ENCODE results near the gene SEC61A2. TPM values are rescaled to one million over a fixed set of nuclear protein-coding genes. Genes with fewer than 3 reads are reported as not detected.

The SEC61A2 gene
- polyA plus RNA-seq, 1 donor = 10.1 TPM

- H3K36me3 ChIP-seq (ENCODE audit: control insufficient read depth, insufficient read depth, low read length) = peaks cover 56% of the 10 kb centered on the region
- no peak overlapping the region for H3K27ac ChIP-seq (ENCODE audit: low read length)
- H3K4me1 ChIP-seq (ENCODE audit: control insufficient read depth, insufficient read depth, low read length) = no peaks in the 10 kb centered on the region
- no CpG with 5 or more reads among the region's 14 CpGs for WGBS (ENCODE audit: insufficient coverage, low lambda C conversion rate)
- H3K9me3 ChIP-seq (ENCODE audit: control insufficient read depth, low read depth, low read length) = no peaks in the 10 kb centered on the region
- DNase-seq = no peak
- no peak overlapping the region for H3K4me3 ChIP-seq (ENCODE audit: low read length)
- no peaks in the 10 kb centered on the region for H3K27me3 ChIP-seq (ENCODE audit: control insufficient read depth, insufficient read depth, low read length)
Measured at GRCh38 chr10:12107781-12108180, 21.7 kb upstream of the SEC61A2 start.

DNA sequence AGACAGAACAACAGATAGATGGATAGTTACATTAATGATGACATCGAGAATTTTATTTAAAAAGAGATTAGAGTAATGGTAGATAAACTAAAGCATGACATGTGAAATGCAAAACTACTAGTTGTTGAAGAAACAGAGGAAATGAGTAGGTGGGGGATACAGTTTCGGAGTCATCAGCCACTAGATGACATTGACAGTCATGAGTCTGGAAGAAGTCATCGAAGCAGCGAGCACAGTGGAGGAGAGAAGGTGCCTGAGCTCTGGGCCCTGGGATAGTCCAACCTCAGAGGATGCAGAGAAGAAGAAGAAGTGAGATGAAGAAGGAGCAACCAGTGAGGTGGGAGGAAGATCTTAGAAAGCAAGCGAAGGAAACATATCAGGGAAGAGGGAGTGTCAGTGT is 20.2 kb upstream of the SEC61A2 start:
- no peak for DNase-seq
- no peaks in the 10 kb centered on the region for H3K4me1 ChIP-seq (ENCODE audit: control insufficient read depth, insufficient read depth, low read length)
- no peak overlapping the region for H3K4me3 ChIP-seq (ENCODE audit: low read length)
- no peaks in the 10 kb centered on the region for H3K27me3 ChIP-seq (ENCODE audit: control insufficient read depth, insufficient read depth, low read length)
- H3K9me3 ChIP-seq (ENCODE audit: control insufficient read depth, low read depth, low read length) = no peaks in the 10 kb centered on the region
- H3K36me3 ChIP-seq (ENCODE audit: control insufficient read depth, insufficient read depth, low read length) = peaks cover 55% of the 10 kb centered on the region
- H3K27ac ChIP-seq (ENCODE audit: low read length) = no peak overlapping the region
- 100% methylated on average over 2 of the region's 5 CpGs for WGBS (ENCODE audit: insufficient coverage, low lambda C conversion rate)

DNA sequence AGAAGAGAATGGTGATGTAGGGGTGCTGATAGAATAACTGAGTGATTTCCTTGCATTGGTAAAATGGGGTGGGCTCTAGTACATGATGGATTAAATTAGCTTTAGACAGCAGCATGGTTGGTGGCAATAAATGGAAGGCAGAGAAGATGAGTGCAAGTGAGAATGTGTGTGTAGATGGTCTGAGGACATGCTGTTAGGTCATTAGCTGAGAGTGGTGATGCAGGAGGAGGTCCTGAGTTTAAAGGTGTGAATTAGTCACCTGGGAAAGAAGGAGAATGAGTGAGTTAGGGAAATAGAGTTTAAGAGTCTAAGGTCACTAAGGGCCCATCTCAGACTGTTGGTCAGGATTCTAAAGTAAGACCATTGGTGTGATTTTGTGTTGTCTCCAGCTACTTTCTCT is 17.9 kb upstream of the SEC61A2 start:
- Histone ChIP-seq H3K4me1 (ENCODE audit: control insufficient read depth, insufficient read depth, low read length) (no peaks in the 10 kb centered on the region), H3K36me3 (ENCODE audit: control insufficient read depth, insufficient read depth, low read length) (peaks cover 44% of the 10 kb centered on the region), H3K27ac (ENCODE audit: low read length) (no peak overlapping the region), H3K4me3 (ENCODE audit: low read length) (no peak overlapping the region), H3K27me3 (ENCODE audit: control insufficient read depth, insufficient read depth, low read length) (no peaks in the 10 kb centered on the region), H3K9me3 (ENCODE audit: control insufficient read depth, low read depth, low read length) (no peaks in the 10 kb centered on the region)
- DNase-seq = no peak

DNA sequence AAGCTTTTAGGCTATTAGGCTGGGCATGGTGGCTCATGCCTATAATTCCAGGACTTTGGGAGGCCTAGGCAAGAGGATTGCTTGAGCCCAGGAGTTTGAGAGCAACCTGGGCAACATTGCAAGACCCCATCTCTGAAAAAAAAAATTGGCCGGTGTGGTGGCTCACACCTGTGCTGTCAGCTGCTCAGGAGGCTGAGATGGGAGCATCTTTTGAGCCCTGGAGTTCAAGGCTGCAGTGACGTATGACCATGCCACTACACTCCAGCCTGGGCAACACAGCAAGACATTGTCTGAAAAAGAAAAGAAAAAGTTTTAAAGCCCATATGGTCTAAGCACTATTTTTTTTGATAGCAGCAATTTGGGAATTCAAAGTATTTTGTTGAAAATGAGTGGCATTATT is 15.8 kb upstream of the SEC61A2 start:
- Histone ChIP-seq H3K27ac (ENCODE audit: low read length) (no peak overlapping the region), H3K27me3 (ENCODE audit: control insufficient read depth, insufficient read depth, low read length) (no peaks in the 10 kb centered on the region), H3K36me3 (ENCODE audit: control insufficient read depth, insufficient read depth, low read length) (peaks cover 39% of the 10 kb centered on the region), H3K9me3 (ENCODE audit: control insufficient read depth, low read depth, low read length) (no peaks in the 10 kb centered on the region), H3K4me1 (ENCODE audit: control insufficient read depth, insufficient read depth, low read length) (no peaks in the 10 kb centered on the region), H3K4me3 (ENCODE audit: low read length) (no peak overlapping the region)
- WGBS (ENCODE audit: insufficient coverage, low lambda C conversion rate) = 100% methylated on average over 1 of the region's 2 CpGs
- DNase-seq = no peak

GRCh38 chr10:12121673-12122072 is 7.8 kb upstream of the SEC61A2 start:
- 50% methylated on average over 1 of the region's 4 CpGs for WGBS (ENCODE audit: insufficient coverage, low lambda C conversion rate)
- no peaks in the 10 kb centered on the region for H3K9me3 ChIP-seq (ENCODE audit: control insufficient read depth, low read depth, low read length)
- H3K27ac ChIP-seq (ENCODE audit: low read length) = no peak overlapping the region
- H3K4me3 ChIP-seq (ENCODE audit: low read length) = no peak overlapping the region
- DNase-seq = no peak
- no peaks in the 10 kb centered on the region for H3K4me1 ChIP-seq (ENCODE audit: control insufficient read depth, insufficient read depth, low read length)
- peaks cover 35% of the 10 kb centered on the region for H3K36me3 ChIP-seq (ENCODE audit: control insufficient read depth, insufficient read depth, low read length)
- no peaks in the 10 kb centered on the region for H3K27me3 ChIP-seq (ENCODE audit: control insufficient read depth, insufficient read depth, low read length)

DNA sequence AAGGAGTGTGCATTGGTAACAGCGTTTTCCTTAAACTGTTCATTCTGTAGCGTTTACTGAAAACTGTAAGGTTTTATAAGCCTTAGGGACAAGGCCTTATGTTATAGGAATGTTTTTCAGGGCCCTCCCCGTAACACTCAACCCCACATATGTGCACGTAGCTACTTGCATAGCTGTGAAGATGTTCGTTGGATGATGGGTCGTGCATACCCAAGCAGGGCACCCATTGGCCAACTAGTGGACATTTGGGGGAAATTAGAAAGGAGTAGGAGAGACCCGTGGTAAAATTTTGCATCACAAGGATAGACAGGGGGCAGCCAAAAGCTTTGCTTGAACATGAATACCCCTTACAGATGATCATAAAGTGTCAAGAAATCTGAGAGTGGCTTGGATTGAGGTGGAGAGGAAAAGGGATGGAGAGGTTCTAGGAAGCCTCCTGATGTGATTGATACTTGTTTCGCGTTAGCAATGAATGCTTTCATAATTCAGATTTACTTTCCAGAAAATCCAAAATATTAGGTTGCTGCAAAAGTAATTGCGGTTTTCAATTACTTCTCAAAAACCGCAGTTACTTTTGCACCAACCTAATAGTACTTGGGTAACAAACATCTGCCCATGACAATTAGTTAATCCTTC is 878 bp downstream of the SEC61A2 start:
- WGBS (ENCODE audit: insufficient coverage, low lambda C conversion rate) = 0% methylated on average over 1 of the region's 11 CpGs
- Histone ChIP-seq H3K9me3 (ENCODE audit: control insufficient read depth, low read depth, low read length) (peaks cover 5% of the 10 kb centered on the region), H3K36me3 (ENCODE audit: control insufficient read depth, insufficient read depth, low read length) (peaks cover 8% of the 10 kb centered on the region), H3K27me3 (ENCODE audit: control insufficient read depth, insufficient read depth, low read length) (no peaks in the 10 kb centered on the region), H3K27ac (ENCODE audit: low read length) (peak overlapping the region; percentile 58), H3K4me1 (ENCODE audit: control insufficient read depth, insufficient read depth, low read length) (no peaks in the 10 kb centered on the region), H3K4me3 (ENCODE audit: low read length) (peak overlapping the region; percentile 60)
- DNase-seq = peak; percentile 11 to 37

GRCh38 chr10:12135631-12136030 is 6.2 kb downstream of the SEC61A2 start:
- H3K4me3 ChIP-seq (ENCODE audit: low read length) = no peak overlapping the region
- no peaks in the 10 kb centered on the region for H3K9me3 ChIP-seq (ENCODE audit: control insufficient read depth, low read depth, low read length)
- no peaks in the 10 kb centered on the region for H3K27me3 ChIP-seq (ENCODE audit: control insufficient read depth, insufficient read depth, low read length)
- no CpG with 5 or more reads among the region's 3 CpGs for WGBS (ENCODE audit: insufficient coverage, low lambda C conversion rate)
- peaks cover 20% of the 10 kb centered on the region for H3K36me3 ChIP-seq (ENCODE audit: control insufficient read depth, insufficient read depth, low read length)
- no peak overlapping the region for H3K27ac ChIP-seq (ENCODE audit: low read length)
- H3K4me1 ChIP-seq (ENCODE audit: control insufficient read depth, insufficient read depth, low read length) = no peaks in the 10 kb centered on the region
- DNase-seq = no peak

DNA sequence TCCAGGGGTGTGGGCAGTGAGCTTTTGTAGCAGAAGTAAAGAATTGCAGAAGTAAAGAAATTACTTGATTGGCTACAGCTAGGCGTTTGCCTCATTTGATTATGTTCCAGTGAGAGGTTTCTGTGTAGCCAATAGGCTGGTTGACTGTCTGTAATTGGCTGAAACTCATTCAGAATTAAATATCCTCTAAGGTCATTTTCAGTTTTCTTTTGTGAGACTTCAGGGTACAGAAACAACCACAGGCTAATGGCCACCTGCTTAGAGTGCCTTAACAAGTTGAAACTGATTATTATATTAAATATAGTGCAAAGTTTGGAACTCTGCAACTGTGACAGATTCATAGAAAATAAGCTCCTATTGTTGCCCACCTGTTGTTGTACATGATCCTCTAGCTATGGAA is 10.6 kb downstream of the SEC61A2 start:
- peaks cover 35% of the 10 kb centered on the region for H3K36me3 ChIP-seq (ENCODE audit: control insufficient read depth, insufficient read depth, low read length)
- no CpG with 5 or more reads among the region's 1 CpG for WGBS (ENCODE audit: insufficient coverage, low lambda C conversion rate)

GRCh38 chr10:12144538-12144937 is 15.1 kb downstream of the SEC61A2 start:
- Histone ChIP-seq H3K36me3 (ENCODE audit: control insufficient read depth, insufficient read depth, low read length) (peaks cover 24% of the 10 kb centered on the region), H3K9me3 (ENCODE audit: control insufficient read depth, low read depth, low read length) (no peaks in the 10 kb centered on the region), H3K4me3 (ENCODE audit: low read length) (no peak overlapping the region), H3K4me1 (ENCODE audit: control insufficient read depth, insufficient read depth, low read length) (no peaks in the 10 kb centered on the region), H3K27me3 (ENCODE audit: control insufficient read depth, insufficient read depth, low read length) (no peaks in the 10 kb centered on the region), H3K27ac (ENCODE audit: low read length) (no peak overlapping the region)
- DNase-seq = no peak
- WGBS (ENCODE audit: insufficient coverage, low lambda C conversion rate) = no CpG with 5 or more reads among the region's 3 CpGs

More for the DNA sequence above, 10.6 kb downstream of the SEC61A2 start:
- no peaks in the 10 kb centered on the region for H3K4me1 ChIP-seq (ENCODE audit: control insufficient read depth, insufficient read depth, low read length)
- DNase-seq = no peak
- no peaks in the 10 kb centered on the region for H3K9me3 ChIP-seq (ENCODE audit: control insufficient read depth, low read depth, low read length)
- no peak overlapping the region for H3K4me3 ChIP-seq (ENCODE audit: low read length)
- H3K27me3 ChIP-seq (ENCODE audit: control insufficient read depth, insufficient read depth, low read length) = no peaks in the 10 kb centered on the region
- H3K27ac ChIP-seq (ENCODE audit: low read length) = no peak overlapping the region

- Histone ChIP-seq H3K4me1 (ENCODE audit: control insufficient read depth, insufficient read depth, low read length) (no peaks in the 10 kb centered on the region), H3K36me3 (ENCODE audit: control insufficient read depth, insufficient read depth, low read length) (peaks cover 11% of the 10 kb centered on the region), H3K9me3 (ENCODE audit: control insufficient read depth, low read depth, low read length) (no peaks in the 10 kb centered on the region), H3K27ac (ENCODE audit: low read length) (no peak overlapping the region), H3K27me3 (ENCODE audit: control insufficient read depth, insufficient read depth, low read length) (no peaks in the 10 kb centered on the region), H3K4me3 (ENCODE audit: low read length) (no peak overlapping the region)
- 75% methylated on average over 2 of the region's 4 CpGs for WGBS (ENCODE audit: insufficient coverage, low lambda C conversion rate)
- no peak for DNase-seq
Measured at GRCh38 chr10:12150163-12150562, 20.7 kb downstream of the SEC61A2 start.

DNA sequence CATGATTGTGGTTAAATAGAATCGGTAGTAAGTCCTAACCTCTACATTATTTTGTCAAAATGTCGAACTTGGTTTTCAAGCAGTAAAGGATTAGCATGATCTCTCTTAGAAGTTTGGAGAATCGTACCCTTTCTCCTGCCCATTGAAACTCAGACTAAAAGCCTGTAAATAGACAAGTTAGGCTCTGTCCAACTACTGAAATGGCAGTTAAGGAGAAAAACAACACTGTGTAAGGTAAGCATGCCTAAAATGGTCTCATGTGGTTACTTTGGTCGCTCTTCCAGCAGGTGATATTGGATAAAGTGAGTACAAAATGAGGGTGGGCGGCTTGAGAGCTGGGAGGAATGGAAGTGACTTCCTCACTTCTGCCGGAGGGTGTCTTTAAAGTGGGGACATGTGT is 25.0 kb downstream of the SEC61A2 start:
- H3K27me3 ChIP-seq (ENCODE audit: control insufficient read depth, insufficient read depth, low read length) = no peaks in the 10 kb centered on the region
- no peak overlapping the region for H3K4me3 ChIP-seq (ENCODE audit: low read length)
- WGBS (ENCODE audit: insufficient coverage, low lambda C conversion rate) = no CpG with 5 or more reads among the region's 6 CpGs
- DNase-seq = no peak
- H3K9me3 ChIP-seq (ENCODE audit: control insufficient read depth, low read depth, low read length) = no peaks in the 10 kb centered on the region
- no peak overlapping the region for H3K27ac ChIP-seq (ENCODE audit: low read length)
- H3K4me1 ChIP-seq (ENCODE audit: control insufficient read depth, insufficient read depth, low read length) = no peaks in the 10 kb centered on the region
- H3K36me3 ChIP-seq (ENCODE audit: control insufficient read depth, insufficient read depth, low read length) = peaks cover 22% of the 10 kb centered on the region
